HS-27A (cell line): ENCODE measurements around the gene ADAM29.
"Not testable (repeated sequence)": the region's sequence is repeated elsewhere in the genome, so short reads cannot be mapped to it uniquely, and the experiment has no call there.

Experiments
- DNase-seq: peaks from one replicate; pipeline ENCODE4 v3.0.0-alpha.2; 2012; ENCODE audit warnings: low read depth, missing footprints

The ADAM29 gene

DNA sequence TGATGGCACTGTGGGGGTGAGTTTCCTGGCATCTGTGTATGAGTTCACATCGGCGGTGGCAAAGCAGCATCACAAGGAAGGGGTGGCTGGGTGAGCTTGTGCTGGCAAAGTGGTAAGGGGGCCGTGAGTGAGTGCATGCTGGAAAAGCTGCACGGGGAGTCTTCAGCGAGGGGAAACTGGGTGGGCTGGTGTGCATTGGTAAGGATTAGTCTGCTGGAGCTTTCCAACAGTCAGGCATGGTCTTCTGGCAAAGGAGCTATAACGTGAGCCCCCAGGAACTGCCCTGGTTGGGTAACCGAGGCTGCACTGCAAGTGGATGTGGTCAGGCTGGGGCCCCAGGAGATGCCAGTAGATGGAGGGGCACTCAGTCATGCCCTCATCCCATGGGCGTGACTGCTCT is 30.7 kb downstream of the ADAM29 start:
- no peak for DNase-seq

DNA sequence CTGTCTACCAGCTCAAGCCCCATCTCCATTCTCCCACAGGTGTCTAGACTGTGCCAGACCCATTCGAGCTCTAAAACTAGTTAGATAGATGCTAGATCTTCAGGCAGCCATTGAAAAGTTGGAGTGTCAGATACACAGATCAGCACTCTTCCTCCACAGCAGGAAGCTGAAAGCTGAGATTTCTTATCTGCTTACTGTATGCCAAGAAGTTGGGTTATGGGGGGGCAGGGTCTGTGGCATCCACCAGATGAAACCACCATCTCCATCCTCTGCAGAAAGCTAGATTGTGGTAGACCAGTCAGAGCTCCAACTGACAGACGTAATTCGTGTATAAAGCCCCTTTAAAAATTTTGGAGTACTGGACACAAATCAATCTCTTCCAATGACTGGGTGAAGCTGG is 54.8 kb downstream of the ADAM29 start:
- no peak for DNase-seq

DNA sequence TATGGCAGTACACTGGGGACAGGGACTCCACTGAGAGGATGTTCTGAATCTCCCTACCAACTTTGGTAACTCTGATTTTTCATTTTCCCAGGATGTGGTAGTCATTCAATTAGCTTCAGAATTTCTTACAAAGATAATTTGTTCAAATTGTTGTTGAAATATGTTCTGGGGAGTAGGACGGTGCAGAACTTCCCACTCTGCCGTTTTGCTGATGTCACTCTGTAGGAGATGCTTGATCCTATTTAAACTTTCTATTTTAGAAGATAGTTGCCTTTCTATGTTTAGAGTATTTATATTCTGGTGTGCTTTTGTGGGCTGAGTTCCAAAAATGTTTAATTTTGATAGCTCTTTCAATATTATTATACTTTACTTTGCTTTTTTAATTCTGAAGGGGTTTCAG is 55.2 kb downstream of the ADAM29 start:
- DNase-seq: no peak

DNA sequence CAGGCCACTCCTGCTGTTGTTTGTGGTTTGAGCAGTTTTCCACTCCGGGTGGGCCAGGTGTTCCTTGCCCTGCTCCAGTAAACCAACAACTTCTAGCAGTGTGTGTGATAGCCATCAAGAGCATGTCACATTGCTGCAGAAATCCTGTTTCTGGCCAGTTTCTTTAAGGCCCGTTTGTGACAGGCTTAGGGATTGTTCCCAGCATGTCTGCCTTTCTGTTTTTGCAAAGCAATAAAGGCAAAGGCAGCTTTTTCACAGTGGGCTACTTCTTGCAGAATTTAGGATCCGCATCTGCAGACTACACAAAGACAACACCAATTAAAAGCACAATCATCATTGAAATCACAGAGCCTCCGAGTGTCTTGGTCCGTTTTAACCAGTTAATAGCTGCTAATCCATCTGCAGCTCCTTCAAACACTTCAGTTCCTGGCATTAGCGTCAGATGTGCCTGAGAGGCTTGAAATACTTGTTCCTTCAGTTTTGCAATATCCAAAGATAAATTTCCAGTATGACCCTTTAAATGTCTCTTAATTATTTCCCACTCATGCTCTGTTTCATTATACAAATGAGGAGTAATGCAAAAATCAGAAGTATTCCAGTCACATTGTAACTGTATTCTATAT is 65.1 kb downstream of the ADAM29 start:
- no peak for DNase-seq

DNA sequence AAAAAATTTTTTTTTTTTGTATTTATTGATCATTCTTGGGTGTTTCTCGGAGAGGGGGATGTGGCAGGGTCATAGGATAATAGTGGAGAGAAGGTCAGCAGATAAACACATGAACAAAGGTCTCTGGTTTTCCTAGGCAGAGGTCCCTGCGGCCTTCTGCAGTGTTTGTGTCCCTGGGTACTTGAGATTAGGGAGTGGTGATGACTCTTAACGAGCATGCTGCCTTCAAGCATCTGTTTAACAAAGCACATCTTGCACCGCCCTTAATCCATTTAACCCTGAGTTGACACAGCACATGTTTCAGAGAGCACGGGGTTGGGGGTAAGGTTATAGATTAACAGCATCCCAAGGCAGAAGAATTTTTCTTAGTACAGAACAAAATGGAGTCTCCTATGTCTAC is 65.7 kb downstream of the ADAM29 start:
- DNase-seq: not testable (repeated sequence)

DNA sequence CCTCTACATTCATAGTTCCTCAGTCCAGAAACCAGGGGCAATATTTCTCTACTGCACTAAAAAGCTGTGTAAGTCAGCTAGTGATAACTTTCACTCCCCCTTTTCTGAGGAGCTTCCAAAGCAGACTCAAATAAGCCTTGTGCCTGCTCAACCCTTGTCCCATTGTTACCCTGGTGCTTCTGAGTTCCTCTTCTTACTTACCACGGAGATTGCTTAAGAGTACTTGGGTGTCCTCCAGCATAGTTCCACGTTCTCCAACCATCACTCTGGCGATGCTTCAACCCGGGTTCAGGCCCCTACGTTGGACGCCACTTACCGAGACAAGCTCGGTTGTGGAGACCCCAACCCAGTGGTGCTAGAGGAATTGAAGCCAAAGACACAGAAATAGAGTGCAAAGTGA is 71.6 kb downstream of the ADAM29 start:
- DNase-seq: no peak

DNA sequence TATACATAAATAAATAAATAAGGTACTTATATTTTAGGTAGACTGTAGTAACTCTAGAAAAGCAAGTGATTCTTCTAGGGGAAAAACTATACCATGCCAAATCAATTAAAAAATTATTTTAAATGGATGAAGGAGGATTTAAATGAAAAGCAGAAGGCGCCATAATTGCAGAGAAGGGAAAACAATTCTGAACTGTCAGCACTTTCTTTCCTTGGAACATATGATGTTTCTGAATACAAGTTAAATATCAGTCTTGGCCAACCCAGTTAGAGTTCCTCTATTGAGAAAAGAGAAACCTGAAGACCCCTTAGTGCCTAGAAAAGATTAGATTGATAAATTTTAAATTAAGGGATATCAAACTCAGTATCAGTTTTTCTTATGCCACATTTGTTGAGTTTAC is 75.8 kb downstream of the ADAM29 start:
- DNase-seq: no peak

DNA sequence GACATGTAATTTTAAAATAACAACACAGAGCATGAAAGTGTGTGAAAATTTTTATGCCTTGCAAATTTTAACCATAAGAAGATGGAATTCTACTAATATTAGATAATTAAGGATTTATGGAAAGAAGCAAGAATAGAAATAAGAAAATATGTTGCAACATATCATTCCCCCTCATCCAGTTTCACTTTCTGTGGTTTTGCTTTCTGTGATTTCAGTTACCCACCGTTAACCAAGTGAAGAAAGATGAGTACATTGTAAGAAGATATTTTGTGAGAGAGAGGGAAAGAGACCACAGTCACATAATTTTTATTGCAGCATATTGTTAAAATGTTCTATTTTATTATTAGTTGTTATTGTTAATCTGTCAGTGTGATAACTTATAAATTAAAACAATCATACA is 77.9 kb downstream of the ADAM29 start:
- DNase-seq: no peak

DNA sequence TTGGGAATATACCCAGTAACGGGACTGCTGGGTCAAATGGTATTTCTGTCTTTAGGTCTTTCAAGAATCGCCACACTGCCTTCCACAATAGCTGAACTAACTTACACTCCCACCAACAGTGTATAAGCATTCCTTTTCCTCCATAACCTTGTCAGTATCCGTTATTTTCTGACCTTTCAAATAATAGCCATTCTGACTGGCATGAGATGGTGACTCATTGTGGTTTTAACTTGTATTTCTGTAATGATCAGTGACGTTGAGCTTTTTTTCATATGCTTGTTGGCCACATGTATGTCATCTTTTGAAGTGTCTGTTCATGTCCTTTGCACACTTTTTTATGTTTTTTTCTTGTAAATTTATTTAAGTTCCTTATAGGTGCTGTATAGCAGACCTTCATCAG is 81.2 kb downstream of the ADAM29 start:
- DNase-seq: peak; percentile 27

DNA sequence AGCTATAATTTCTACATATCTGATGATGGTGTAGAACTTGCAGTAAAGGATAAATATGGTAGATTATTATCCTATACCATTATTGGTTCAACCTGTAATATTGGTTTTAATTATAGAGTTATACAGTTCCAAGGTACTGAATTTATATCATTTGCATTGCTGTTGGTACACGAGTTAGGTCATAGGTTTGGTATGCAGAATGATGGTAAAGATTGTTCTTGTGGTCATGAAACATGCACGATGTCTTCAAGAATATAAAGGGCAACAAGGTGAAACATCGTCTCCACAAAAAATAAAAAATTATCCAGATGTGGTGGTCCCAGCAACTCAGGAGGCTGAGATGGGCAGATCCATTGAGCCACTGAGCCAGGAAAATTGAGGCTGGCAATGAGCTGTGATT is 99.6 kb downstream of the ADAM29 start:
- no peak for DNase-seq

DNA sequence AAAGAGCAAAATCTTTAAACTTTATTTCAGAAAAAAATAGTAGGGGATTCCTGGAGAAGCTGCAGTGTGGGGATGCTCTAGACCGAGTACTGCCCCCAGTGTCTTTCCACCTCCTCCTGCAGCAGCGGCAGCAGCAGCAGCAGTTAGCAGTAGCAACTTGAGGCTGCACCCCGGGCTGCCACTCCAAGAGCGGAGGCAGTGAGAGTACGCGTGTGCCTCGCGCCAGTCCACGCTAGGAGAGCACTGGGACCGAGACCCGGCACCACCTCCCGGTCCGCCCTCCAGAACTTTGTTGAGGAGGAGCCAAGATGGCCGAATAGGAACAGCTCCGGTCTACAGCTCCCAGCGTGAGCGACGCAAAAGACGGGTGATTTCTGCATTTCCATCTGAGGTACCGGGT is 101.3 kb downstream of the ADAM29 start:
- DNase-seq: not testable (repeated sequence)
